RWPE1 (cell line): Measurements from ENCODE around the gene PIM3.

ENCODE experiments used
- CTCF ChIA-PET: fragments of 350-600 bp; sonication (Branson Sonifier 250); formaldehyde crosslinking; extraction: SDS; loops from one replicate; lab custom pipeline; 2021; lab: Yijun Ruan, JAX
- POLR2A ChIA-PET: fragments of 400-600 bp; formaldehyde crosslinking; extraction: SDS; loops from one replicate; lab custom pipeline; 2020; ENCODE audit warnings: antibody characterized with exemption; ENCODE audit not compliant: low non-redundant PET; lab: Yijun Ruan, JAX
- DNase-seq: peaks from one replicate; pipeline ENCODE4 v3.0.0; 2012; ENCODE audit warnings: low spot score
- H3K27ac ChIP-seq: fragments of 450-650 bp; 2 replicates; pipeline ENCODE4 v1.5.1; 2017
- CTCF ChIP-seq: fragments of 450-650 bp; conservative IDR thresholded peaks from 2 replicates; pipeline ENCODE4 v1.5.1; 2017; ENCODE audit warnings: low read depth, mild to moderate bottlenecking

The PIM3 gene

DNA sequence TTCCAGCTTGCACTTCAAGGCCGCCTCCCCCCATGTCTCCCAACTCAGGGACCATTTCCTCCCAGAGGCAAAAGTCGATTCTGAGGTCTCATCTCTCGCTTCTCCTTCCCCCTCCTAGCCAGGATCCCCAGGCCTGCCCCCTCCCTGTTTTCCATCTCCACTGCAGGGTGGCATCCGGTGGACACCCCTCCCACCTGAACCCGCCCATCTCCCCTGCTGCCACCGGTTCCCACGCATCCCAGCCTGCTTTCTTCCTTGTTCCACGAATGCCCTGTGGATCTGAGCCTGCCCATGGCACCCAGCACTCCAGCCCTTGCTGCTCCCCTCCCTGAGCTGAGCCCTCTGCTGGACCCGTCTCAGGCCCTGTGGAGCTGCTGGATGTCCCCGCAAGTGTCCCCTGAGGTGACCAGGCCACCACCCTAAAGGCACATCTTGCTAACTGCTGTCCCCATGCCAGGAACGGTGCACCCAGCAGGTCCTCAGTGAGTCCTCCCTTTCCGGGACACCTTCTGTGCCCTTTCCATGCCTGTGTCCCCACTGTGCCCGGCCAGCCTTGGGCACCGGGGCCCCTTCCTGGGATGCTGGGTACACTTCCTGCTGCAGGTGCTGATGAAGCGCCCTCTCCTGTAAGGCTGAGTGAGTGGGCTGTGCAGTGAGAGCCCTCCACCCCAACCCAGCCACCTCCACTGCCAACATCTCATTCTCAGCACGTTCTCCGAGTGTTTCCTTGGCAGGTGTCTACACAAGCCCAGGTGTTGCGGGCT lies 51.1 kb downstream of the PIM3 start:
- DNase-seq, result no peak
- TF ChIP-seq CTCF, result no peak
- no peak overlapping the region for H3K27ac ChIP-seq
- POLR2A ChIA-PET, result no interaction called here
- CTCF ChIA-PET, result no interaction called here

DNA sequence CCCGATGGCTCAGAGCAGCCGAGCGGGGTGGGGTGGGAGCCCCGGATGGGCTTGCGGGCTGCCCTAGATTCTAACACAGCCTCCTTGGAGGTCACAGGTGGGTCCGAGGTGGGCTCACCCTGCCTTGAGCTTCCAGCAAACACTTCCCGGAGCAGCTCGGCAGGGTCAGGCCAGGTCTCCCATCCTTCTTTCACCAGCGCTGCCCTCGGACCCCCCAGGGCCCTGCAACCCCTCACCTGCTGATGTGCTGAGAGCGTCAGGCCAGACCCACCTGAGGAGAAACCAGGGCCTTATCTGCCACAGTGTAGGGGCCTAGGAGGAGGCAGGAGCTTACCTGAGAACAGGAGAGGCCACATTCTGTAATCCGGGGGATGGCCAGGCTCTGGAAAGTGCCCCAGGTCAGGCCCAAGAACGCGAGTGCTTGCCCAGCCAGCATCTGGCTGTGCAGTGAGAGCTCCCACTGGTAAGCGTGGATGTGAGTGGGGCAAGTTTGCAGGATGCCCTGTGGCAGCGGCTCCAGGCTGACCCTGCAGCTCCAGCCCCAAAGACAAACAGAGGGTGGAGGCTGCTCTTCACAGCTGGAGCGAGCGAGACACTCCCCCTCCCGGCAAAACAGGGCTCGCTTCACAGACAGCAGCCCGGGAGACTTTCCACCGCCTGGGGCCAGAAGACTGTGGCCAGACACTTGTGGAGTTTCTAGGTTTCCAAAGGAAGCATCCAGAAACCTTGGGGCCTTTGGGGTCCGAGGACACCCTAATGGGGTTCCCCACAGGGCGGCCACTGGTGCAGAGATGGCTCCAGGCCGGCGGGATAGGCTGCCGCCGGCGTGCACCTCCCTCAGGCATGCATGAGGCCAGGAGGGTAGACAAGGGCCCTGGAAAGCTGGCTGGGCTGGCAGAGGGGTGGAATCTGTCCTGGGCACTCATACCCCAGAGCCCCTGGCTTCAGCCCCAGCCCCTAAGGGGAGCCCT lies 51.9 kb downstream of the PIM3 start, which contains the start of gene IL17REL:
Gene IL17REL, minus strand, starts transcription at position 555 of the 971 bp plus-strand sequence. Its CDS starts 119 bp downstream, at position 436.
- DNase-seq, result no peak
- ChIA-PET CTCF (no interaction called here), POLR2A (no interaction called here)
- no peak for TF ChIP-seq CTCF
- no peak within 1 kb of the TSS for H3K27ac ChIP-seq
